Fibroblast of skin of abdomen (primary cell): Measurements from ENCODE around the gene GLCE.
A peak's percentile ranks its signal among the peaks of the same experiment; 100 is the strongest.
"Not testable (repeated sequence)": the region's sequence is repeated elsewhere in the genome, so short reads cannot be mapped to it uniquely, and the experiment has no call there.

Source experiments
- DNase-seq: peaks from one replicate; pipeline ENCODE4 v3.0.0-alpha.2; 2013

Gene GLCE

DNA sequence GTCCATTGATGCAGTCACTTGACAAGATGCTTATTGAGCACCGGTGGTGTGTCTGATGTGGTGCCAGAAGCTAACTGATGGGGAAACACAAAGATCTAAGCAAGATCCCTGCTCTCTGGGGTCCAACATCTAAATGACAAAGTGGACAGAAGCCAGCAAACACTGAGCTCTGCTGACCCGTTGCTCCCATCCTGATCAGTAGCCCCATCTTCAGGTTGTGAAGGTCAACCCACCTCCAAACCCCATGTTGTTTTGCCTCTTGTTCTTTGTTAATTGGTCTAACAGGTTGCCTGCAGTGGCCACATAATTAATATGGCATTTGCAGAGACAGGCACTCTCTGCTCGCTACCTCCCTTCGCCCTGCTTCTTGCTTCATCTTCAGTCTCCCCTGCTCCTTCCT lies 21.5 kb upstream of the GLCE start:
- no peak for DNase-seq

DNA sequence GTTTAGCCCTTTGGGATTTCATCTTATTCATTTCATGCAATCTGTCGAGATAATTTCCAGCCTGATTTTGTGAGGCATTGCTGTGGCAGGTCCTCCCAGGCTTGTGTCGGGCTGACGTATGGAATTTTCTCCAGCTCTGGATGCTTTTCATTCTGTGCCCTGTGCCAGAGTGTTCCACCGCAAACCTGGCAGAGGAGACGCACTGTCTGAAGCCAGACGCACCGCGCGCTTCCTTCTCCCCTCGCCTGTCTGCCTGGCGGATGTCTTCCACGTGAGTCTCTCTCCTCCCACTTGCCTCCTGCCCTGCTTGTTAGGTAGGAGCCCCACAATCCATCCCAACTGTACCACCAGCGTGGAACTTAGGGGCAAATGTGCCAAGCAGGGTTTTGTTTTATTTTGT lies 20.1 kb upstream of the GLCE start:
- no peak for DNase-seq

DNA sequence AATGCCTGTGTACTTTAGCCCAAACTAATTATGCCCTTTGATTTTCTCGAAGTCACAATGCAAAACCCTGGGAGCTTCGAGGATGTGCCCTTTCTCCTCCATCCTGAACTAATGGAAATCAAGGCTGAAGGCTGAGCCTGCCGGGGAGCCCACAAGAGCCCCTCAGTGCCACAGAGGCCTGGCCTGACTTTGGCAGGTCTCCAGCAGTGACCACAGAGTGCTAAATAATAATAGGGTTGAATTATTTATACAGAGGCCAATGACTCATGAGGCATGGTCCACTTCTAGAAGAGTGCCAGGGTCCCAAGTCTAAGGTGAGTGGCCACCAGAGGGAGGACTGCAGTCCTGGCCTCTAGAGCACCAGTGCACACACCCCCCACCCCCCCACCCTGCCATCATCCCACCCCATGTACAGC lies 19.1 kb upstream of the GLCE start:
- DNase-seq = no peak

DNA sequence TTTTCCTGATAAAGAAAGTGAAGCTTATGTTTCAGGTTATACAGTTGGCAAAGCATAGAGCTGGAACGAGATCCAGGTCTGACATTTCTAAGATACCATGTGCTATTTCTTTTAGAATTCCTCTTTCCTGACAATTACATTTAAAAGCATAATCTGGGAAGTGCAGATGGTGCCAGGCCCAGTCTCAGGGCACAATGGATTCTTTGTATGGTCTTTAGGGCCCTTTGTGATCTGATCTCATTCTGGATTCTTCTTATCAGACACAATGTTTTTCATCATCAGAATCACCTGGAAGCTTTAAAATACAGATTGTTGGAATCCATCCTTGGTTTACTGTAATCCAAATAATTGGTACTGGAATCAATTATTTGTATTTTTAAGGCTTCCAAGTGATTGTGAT lies 18.6 kb upstream of the GLCE start:
- no peak for DNase-seq

DNA sequence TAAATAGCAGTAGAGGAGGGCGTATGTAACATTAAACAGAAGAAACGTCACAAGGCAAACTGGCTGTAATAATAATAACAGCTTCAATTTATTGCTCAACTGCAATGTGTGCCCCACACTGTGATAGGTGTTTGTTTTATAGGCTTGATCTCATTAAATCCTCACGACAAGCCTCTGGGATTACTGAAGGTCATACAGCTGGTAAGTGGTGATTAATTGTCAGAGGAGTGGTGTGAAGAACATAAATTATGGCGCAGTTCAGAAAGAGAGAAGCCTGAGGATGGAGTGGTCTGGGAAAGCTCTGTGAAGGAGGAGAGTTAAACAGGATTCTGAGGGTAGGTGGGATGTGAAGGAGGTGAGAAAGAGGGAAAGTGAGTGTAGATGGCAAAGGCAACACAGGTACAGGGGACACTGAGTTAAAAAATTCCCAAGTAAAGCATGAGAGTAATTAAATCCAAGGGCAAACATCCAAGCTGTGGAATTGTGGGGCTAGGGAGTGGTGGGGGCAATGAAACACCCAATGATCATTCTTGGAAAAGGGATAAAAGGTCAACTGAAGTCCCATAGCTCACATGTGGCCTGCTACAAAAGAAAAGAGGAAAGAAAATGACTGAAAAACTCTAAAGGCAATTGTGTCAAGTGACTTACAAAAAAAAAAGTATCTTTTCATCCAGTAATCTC lies 16.5 kb upstream of the GLCE start:
- DNase-seq = no peak

DNA sequence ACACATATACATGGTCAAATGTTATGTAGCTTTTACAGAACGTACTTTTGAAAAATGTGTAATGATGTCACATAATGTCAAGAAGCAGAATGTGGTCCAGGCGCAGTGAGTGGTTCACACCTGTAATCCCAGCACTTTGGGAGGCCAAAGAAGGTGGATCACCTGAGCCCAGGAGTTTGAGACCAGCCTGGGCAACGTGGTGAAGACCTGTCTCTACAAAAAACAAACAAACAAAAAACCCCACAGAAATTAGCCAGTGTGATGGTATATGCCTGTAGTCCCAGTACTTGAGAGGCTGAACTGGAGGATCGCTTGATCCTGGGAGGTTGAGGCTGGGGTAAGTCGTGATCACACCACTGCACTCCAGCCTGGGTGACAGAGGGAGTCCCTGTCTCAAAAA lies 15.9 kb upstream of the GLCE start:
- DNase-seq = no peak

DNA sequence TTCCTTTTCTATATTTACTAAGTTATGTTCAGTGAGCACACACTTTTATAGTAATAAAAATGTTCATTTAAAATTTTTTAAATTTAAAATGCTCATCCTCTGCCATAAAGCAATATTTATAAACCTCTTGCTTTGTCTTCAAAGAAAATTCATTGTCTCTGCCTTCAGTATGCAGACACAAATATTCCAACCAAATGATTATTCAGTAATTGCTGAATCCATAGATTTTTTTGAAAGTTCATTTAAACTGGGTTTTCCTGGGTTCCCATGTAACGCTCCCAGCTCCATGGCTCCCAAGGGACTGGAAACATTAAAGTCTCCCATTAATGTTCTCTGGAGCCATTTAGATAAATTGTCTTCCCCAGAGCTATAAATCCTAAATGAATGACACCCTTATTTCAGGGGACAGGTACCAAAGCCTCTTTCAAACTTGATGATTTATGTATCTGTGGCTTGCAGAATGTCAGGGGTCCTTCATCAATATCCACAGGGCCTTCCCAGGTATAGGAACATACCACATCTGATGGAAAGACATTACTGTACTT lies 15.2 kb upstream of the GLCE start:
- DNase-seq = no peak

DNA sequence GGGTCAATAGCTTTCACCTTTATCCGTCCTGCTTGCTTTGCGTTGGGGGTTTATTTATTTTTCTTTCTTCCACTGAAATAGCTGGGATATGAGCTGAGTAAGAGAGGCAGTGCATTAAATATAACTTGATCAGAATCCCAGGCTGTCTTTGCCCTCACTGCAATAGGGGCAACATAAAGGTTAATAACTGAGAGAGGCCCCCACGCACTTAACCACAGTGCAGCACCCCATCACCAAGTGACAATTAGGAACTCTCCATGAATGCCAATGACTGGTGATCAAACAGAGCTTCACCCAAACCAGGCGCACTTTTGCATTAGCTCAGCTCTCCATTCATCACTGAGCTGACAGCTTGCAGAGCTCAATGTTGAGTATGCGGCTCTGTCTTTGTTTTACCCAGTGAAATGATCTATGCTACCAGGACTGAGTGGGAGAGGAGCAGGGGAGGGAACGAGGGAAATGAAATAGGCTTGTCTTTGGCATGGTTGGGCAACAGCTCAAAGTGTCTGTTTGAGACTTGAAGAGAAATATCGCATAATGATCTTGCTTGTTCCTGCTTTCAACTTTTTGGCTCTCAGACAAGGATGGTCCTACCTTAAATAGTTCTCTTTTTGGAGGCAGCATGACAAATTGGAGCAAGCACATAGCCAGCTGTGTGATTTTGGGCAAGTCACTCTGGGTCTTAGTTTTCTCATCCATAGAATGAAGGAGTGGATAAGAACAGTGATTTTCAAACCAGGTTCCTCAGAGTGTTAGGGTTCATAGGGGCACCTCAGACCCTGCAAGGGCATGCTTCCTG lies 14.5 kb upstream of the GLCE start:
- DNase-seq = no peak

DNA sequence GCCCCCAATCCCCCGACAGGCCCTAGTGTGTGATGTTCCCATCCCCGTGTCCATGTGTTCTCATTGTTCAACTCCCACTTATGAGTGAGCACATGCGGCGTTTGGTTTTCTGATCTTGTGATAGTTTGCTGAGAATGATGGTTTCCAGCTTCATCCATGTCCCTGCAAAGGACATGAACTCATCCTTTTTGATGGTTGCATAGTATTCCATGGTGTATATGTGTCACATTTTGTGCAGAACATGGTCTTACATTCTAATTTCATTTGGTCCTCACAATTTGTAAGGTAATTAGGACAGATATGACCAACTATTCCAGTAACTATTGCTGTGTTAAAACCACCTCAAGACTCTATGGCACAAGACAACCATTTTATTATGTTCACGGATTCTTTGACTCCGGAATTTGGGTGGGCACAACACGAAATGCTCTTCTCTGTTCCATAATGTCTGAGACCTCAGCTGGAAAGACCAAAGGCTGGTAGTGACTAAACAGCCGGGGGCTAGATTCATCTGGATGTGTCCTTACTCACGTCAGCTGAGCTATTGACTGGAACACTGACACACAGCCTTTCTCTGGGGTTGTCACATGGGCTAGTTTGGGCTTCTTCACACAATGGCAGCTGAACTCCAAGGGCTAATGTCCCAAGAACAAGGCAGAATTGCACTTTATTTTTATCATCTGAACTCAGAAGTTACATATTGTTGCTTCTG lies 13.6 kb upstream of the GLCE start:
- no peak for DNase-seq

DNA sequence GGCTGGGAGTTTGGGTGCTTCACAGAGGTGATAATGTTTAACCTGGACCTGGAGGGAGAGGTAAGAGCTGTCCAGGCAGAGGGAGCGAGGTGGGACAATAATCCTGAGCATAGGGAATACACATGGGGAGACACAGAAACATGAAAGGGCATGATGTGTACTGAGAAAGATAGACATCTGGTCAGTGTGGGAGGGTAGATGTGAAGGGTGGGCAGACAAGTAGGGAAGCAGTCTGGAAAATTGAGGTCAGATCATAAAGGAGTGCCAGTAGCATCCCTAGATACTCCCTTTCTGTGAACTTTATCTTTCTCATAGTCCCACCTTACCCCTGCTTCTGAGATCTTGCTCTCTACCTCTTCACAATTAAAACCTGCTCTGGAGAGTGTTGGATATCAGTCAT lies 12.0 kb upstream of the GLCE start:
- no peak for DNase-seq

DNA sequence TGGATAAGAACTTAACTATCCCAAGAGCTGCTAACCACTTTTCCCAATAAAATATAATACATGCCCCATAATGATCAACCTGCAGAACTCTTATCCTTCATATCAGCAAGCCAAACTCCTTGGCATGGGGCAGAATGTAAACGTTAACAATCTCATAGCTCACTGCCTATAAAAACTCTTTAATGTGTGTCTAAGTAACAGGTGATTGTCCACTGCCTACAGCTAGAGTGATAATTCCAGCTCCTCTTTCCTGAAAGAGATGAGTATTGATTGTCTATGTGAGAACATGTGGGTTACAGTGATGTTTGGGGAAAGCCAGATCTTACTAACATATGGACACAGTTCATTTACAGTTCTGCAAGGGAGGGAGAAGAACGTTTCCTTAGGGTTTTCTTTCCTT lies 11.3 kb upstream of the GLCE start:
- no peak for DNase-seq

DNA sequence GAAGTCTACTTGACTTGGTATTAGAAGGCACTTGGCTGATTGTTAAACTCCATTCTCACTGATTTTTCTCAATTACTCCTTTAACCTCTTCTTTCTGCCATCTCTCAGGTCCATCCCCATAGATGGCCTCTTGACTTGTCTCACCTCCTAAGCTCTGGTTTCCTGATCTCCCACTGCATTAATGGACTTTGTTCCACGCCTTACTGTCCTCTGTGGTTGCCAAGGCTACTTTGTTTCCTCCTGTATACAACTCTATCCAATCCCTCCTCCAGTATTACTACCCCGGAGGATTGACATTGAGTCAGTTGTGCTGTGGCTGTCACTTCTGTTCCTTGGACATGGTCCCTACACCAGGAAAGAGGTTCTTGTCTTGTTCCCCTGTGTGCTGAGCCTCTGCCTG lies 10.6 kb upstream of the GLCE start:
- DNase-seq = no peak

DNA sequence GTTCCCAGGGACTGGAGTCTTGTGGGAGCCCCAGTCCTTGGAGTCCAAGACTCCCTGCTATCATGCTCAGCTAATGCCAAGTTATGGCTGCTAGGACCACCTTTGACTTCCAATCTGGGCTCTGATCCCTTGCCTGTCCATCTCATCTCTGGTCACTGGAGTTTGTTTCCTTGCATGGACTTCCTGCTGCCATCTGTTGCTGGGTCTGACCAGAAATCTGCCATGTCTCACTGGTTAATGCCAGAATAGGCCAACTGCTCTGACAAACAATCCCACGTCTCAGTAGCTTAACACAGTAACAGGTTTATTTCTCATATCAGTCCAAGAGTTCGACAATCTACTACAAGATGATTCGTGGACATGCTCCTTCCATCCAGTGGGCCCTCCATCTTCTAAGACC lies 10.1 kb upstream of the GLCE start:
- no peak for DNase-seq

DNA sequence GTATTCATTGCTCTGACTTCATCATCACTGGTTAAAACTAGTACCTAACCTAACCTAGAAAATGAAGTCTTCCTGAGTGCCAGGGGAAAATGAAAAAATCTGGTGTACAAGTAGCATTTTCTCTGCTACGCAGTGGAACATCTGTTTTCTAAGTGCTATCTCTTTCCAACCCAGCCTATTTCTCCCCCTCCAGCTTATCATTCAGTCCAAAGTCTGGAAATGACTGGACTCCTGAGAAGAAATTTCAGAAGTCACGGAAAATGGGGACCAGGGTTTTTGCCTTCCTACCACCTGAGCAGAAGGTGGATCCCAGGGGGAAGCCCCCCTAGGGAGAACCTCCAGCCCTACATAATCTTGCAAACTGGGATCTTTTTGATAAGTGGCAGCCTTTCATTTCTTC lies 9.6 kb upstream of the GLCE start:
- DNase-seq = no peak

DNA sequence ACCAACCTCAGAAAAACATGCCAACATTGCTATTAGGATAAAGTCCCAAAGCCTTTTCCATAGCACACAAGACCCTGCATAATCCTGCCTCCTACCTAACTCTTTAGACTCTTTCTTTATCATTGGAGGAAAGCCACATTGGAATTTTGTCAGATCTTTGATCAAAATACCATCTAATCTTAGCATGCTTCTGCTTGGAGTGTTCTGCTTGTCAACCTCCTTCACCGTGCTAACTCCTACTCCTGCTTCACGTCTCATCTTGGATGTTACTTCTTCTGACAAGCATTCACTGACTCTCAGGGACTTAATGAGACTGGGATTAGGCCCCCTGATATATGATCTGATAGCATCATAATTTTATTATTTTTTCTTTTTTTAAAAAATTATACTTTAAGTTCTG lies 7.4 kb upstream of the GLCE start:
- DNase-seq = no peak

DNA sequence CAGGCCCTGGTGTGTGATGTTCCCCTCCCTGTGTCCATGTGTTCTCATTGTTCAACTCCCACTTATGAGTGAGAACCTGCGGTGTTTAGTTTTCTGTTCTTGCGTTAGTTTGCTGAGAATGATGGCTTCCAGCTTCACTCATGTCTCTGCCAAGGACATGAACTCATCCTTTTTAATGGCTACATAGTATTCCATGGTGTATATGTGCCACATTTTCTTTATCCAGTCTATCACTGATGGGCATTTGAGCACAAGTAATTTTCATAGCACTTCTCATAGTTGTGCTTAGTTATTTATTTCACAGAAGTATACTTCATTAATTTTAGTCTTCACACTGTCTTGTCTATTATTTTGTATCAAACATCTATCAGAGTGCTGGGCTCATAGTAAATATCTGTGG lies 6.8 kb upstream of the GLCE start:
- not testable (repeated sequence) for DNase-seq

DNA sequence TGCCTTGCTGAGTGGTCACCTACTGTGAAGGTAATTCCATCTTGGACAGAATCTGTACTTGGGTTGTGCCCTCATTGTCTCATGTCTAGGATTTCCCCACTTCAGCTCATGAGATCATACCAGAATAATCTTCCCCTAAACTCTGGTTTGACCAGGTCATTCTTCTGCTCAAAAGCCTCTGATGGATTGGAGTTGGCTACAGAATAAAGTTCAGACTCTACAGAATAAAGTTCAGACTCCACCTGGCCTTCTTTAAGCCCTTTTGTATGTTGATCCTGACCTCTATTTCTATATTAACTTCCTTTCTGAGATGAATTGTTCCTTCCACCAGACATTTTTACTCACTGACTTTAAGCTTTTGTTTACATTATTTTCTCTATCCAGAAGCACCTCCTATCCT lies 6.4 kb upstream of the GLCE start:
- no peak for DNase-seq

DNA sequence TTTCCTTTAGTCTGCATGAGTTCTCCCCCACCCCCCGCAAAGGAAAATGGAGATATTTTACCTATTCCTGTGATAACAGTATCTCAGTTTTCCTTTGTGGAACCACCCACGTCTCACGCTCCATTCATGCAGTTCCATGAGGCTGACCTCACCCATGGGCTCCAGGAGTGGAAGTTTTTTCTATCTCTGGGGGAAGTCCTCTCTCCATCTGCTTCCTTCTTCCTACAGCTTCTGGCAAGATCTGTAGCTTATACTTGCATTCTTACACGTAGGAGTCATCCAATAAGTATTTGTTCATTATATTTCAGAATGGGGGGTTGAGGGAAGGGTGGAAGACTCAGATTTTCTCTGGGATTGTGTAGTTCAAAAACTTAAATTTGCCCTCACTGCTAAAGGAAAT lies 5.8 kb upstream of the GLCE start:
- DNase-seq = peak; percentile 90

DNA sequence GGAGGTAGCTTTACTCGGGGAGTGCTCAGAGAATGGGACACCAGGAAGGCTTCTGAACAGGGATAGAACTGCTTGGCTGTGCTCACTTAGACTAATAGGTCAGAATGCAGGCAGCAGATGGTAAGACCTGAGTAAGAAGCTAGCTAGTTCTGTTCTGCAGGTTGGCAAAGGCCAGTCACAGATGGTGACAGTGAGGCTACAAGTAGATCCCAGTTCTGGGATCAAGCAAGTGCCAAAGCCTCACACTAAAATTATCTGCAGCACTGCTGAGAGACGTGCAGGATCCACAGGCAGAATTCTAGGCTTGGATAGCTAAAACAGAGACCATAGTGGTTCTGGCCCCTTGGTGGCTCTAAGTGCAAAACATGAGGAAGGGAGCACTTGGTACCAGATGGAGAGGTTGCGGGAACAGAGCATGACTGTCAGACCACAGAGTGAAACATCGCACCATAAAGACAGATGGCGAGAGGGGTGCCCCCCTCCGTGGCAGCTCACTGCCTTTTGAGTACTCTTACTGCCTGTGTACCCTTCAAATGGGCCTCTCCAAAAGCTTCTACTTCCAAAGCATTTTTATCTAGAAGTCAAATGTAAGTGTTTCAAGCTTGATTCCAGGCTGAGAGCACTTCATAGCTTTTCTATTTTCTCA lies 3.6 kb upstream of the GLCE start:
- no peak for DNase-seq

DNA sequence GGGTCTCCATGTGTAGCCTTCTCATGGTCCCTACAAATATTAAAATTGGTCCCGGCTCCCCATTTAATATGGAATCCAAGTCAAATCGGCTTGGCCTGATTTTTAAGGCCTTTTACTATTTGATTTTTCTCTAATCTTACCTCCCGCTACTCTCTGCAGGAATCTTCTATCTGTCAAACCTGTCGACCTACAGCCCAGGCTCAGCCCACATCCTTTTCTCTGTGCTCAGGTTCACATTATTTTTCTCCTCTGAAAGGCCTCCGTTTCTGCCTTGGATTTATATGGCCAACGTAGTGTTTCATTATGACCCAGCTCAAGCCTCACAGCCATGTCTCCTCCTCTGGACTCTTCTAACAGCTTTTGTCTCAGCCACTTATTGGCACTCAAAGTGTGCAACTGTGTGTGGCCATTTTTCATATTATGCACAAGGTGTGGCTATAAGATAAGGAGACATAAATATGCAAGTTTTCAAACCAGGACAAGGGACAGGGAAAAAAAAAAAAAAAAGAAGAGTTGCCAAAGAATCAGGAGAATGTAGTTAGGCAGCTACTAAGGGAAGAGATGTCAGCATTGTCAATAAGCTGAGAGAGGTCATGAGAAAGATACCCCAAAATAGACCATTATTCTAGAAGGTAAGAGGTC lies 2.1 kb upstream of the GLCE start:
- no peak for DNase-seq

DNA sequence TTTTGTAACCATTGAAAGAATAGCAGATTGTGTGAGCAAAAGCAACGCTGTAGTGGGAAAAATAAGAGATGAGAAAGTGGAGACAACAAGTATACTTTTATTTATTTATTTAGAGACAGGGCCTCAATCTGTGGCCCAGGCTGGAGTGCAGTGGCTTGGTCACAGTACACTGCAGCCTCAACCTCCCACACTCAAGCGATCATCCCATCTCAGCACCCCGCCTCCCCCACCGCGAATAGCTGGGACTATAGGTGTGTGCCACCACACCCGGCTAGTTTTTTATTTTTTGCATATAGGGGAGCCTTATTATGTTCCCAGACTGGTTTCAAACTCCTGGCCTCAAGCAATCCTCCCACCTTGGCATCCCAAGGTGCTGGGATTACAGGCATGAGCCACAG lies 1.6 kb upstream of the GLCE start:
- no peak for DNase-seq

DNA sequence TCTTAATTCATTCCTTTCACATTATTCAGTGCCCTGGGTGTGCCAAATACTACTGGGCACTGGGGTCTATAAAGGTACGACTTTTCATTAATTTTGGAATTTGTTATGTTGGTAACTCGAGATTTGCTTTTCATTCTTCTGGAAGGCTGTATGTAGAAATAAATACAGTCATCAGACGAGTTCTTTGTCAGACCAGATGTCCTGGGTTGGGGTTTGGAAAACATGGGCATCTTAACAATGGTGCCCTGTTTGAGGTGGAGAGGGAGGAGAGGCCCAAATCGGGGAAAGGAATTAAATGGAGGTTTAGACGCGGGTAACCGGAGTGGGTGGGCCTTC lies 662 bp upstream of the GLCE start:
- DNase-seq = no peak
